Karpas-422 (cell line): ENCODE results near the gene SH3BGRL2. TPM values are rescaled to one million over a fixed set of nuclear protein-coding genes. Genes with fewer than 3 reads are reported as not detected.

Source experiments
- DNase-seq: peaks from one replicate; pipeline ENCODE4 v3.0.0-alpha.2; 2015
- H2AFZ ChIP-seq: fragments of 200-600 bp; sonication (generic); 2 replicates; pipeline ENCODE4 v1.6.1; 2014; ENCODE audit warnings: antibody characterized with exemption, low read length, mixed read lengths
- H3K27ac ChIP-seq: fragments of 200-600 bp; sonication (generic); 2 replicates; pipeline ENCODE4 v1.5.1; 2014; ENCODE audit warnings: mild to moderate bottlenecking, low read length, moderate library complexity
- H3K27me3 ChIP-seq: fragments of 200-600 bp; sonication (generic); 2 replicates; pipeline ENCODE4 v1.6.1; 2014; ENCODE audit warnings: low read length, mixed read lengths
- H3K36me3 ChIP-seq: fragments of 200-600 bp; sonication (generic); 2 replicates; pipeline ENCODE4 v1.6.1; 2014; ENCODE audit warnings: low read length, mixed read lengths; ENCODE audit not compliant: insufficient read depth
- H3K4me1 ChIP-seq: fragments of 200-600 bp; sonication (generic); 2 replicates; pipeline ENCODE4 v1.6.1; 2014; ENCODE audit warnings: mild to moderate bottlenecking, low read length, mixed read lengths
- H3K4me2 ChIP-seq: fragments of 200-600 bp; sonication (generic); 2 replicates; pipeline ENCODE4 v1.6.1; 2014; ENCODE audit warnings: low read length, low read depth, mild to moderate bottlenecking; ENCODE audit not compliant: poor library complexity, severe bottlenecking
- H3K4me3 ChIP-seq: fragments of 200-600 bp; sonication (generic); 2 replicates; pipeline ENCODE4 v1.5.1; 2014; ENCODE audit warnings: mild to moderate bottlenecking, antibody characterized with exemption, low read length, mixed read lengths
- H3K79me2 ChIP-seq: fragments of 200-600 bp; sonication (generic); 2 replicates; pipeline ENCODE4 v1.6.1; 2014; ENCODE audit warnings: mild to moderate bottlenecking, low read length, mixed read lengths
- H3K9ac ChIP-seq: fragments of 200-600 bp; sonication (generic); 2 replicates; pipeline ENCODE4 v1.6.0; 2014; ENCODE audit warnings: low read length
- H3K9me2 ChIP-seq: fragments of 200-600 bp; sonication (generic), shearing (Covaris generic); replicated peaks from 2 replicates; pipeline ENCODE4 v1.6.0; 2014; ENCODE audit warnings: mild to moderate bottlenecking, low read length, moderate library complexity; ENCODE audit not compliant: insufficient read depth
- H3K9me3 ChIP-seq: fragments of 300-700, 200-600 bp; sonication (generic); 2 replicates; pipeline ENCODE4 v1.6.1; 2014; ENCODE audit warnings: low read length, mixed read lengths
- H4K20me1 ChIP-seq: fragments of 200-600 bp; sonication (generic); 2 replicates; pipeline ENCODE4 v1.6.1; 2014; ENCODE audit warnings: mild to moderate bottlenecking, antibody characterized with exemption, low read length, low read depth; ENCODE audit not compliant: insufficient read depth
- total RNA-seq: library from RNA; depleted of rRNA; stranded (reverse); fragments of >200 nt; shearing (Covaris generic); gene quantifications from 2 replicates; pipeline ENCODE4 v1.2.3, GENCODE V29; 2014; ENCODE audit warnings: low replicate concordance

Gene SH3BGRL2
- total RNA-seq, 1 experiment from 2014 or later, result not detected

DNA sequence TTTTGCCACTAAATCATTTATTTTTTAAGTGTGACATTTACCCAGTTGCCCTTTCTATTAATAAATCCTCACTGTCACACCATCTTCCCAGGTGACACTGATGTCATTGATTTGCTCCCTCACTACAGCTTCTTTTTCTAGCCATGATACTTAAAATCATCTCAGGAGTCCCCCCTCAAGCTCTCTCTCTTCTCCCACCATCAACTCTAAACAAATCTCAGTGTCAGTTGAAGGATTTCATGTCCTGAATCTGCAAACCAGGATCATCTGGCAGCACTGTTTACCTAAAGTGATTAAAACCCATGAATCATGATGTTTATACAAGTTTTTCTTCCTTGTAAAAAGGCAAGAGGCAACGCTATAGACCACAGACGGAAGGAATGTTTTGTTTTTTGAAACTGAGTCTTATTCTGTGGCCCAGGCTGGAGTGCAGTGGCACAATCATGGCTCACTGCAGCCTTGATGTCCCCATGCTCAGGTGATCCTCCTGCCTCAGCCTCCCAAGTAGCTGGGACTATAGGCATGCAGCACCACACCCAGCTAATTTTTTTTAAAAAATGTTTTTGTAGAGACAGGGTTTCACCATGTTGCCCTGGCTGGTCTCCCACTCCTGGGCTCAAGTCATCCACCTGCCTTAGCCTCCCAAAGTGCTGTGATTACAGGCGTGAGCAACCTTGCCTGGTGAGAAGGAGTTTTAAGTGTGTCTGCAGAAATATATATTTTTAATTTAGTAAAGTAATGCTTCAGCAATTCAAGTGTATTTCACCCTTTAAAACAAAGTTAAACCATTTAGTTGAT, 30.1 kb upstream of the SH3BGRL2 start:
- DNase-seq, result no peak
- Histone ChIP-seq H3K79me2 (no peaks in the 10 kb centered on the region), H3K4me3 (no peak overlapping the region), H2AFZ (no peak overlapping the region), H3K36me3 (no peaks in the 10 kb centered on the region), H3K9ac (no peak overlapping the region), H3K4me2 (no peak overlapping the region), H3K9me3 (no peaks in the 10 kb centered on the region), H3K9me2 (no peaks in the 10 kb centered on the region), H3K27ac (no peak overlapping the region), H4K20me1 (no peaks in the 10 kb centered on the region), H3K27me3 (no peaks in the 10 kb centered on the region), H3K4me1 (no peaks in the 10 kb centered on the region)

DNA sequence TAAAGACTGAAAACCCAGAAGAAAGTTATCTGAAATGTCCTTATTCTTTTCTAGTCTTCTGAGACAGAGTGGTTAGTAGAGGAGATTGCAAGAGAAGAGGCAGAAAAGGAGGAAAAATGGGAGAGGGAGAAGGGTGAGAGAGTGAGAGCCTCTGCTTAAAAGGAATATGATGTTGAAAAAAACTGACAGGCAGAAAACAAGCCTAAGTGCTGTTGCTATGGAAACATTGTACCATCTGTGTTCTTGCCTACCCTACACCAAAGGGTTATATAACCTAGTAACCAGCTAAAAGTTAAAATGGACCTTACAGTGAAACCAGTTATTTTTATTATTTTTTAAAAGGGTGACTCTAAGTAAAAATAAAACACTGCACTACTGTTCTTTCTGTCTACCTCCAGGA, 28.3 kb upstream of the SH3BGRL2 start:
- no peak overlapping the region for H3K9ac ChIP-seq
- H3K36me3 ChIP-seq, result no peaks in the 10 kb centered on the region
- no peak overlapping the region for H3K4me2 ChIP-seq
- H4K20me1 ChIP-seq, result no peaks in the 10 kb centered on the region
- no peaks in the 10 kb centered on the region for H3K4me1 ChIP-seq
- H3K9me2 ChIP-seq, result no peaks in the 10 kb centered on the region
- no peaks in the 10 kb centered on the region for H3K79me2 ChIP-seq
- no peaks in the 10 kb centered on the region for H3K27me3 ChIP-seq
- DNase-seq, result no peak
- no peaks in the 10 kb centered on the region for H3K9me3 ChIP-seq
- H3K4me3 ChIP-seq, result no peak overlapping the region
- H2AFZ ChIP-seq, result no peak overlapping the region
- H3K27ac ChIP-seq, result no peak overlapping the region

DNA sequence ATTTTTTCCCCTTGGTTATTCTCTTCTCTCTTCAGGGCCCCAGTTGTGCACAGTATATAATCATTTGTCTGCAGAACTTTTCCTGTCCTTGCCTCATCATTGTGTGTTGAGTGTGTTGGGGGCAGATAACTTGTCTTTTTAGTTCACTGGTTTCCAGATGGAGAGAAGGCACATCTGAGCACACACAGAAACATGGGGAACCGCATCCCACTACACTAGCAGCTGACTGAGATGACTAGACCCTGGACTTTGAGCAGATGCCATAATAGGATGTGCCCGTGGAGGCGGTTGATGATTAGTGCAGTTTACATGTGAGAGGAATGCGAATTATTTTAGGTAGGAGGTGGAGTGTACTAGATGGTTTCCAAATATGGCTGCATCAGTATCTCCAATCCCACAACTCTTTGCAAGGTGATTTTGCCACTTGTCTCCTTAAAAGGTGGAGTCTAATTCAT, 26.5 kb upstream of the SH3BGRL2 start:
- no peak overlapping the region for H3K4me3 ChIP-seq
- H3K9ac ChIP-seq, result no peak overlapping the region
- H3K9me3 ChIP-seq, result no peaks in the 10 kb centered on the region
- H3K4me1 ChIP-seq, result no peaks in the 10 kb centered on the region
- H3K79me2 ChIP-seq, result no peaks in the 10 kb centered on the region
- no peak for DNase-seq
- H2AFZ ChIP-seq, result no peak overlapping the region
- no peak overlapping the region for H3K27ac ChIP-seq
- no peaks in the 10 kb centered on the region for H3K27me3 ChIP-seq
- no peaks in the 10 kb centered on the region for H4K20me1 ChIP-seq
- H3K4me2 ChIP-seq, result no peak overlapping the region
- no peaks in the 10 kb centered on the region for H3K9me2 ChIP-seq
- H3K36me3 ChIP-seq, result no peaks in the 10 kb centered on the region

DNA sequence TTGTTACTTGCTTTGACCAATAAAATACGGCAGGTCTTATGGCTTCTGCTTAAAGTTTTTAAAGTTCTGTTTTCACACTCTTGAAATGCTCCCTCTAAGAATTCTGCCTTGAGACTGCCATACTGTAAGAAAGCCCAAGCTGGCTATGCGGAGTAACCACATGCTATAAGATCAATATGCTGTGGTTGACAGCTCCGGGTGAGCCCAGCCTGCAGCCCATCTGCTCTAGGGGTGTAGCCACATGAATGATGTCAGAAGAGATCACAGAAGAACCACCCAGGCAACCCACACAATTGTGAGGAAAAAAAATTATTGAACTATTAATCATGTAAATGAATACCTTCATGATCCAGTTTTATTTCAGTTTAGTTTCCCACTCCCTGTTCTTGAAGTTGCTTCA, 26.1 kb upstream of the SH3BGRL2 start:
- no peak overlapping the region for H2AFZ ChIP-seq
- no peak overlapping the region for H3K4me3 ChIP-seq
- no peaks in the 10 kb centered on the region for H3K27me3 ChIP-seq
- no peak overlapping the region for H3K4me2 ChIP-seq
- no peaks in the 10 kb centered on the region for H3K79me2 ChIP-seq
- no peak overlapping the region for H3K27ac ChIP-seq
- H4K20me1 ChIP-seq, result no peaks in the 10 kb centered on the region
- no peaks in the 10 kb centered on the region for H3K9me3 ChIP-seq
- no peak overlapping the region for H3K9ac ChIP-seq
- H3K9me2 ChIP-seq, result no peaks in the 10 kb centered on the region
- H3K4me1 ChIP-seq, result no peaks in the 10 kb centered on the region
- no peak for DNase-seq
- no peaks in the 10 kb centered on the region for H3K36me3 ChIP-seq

DNA sequence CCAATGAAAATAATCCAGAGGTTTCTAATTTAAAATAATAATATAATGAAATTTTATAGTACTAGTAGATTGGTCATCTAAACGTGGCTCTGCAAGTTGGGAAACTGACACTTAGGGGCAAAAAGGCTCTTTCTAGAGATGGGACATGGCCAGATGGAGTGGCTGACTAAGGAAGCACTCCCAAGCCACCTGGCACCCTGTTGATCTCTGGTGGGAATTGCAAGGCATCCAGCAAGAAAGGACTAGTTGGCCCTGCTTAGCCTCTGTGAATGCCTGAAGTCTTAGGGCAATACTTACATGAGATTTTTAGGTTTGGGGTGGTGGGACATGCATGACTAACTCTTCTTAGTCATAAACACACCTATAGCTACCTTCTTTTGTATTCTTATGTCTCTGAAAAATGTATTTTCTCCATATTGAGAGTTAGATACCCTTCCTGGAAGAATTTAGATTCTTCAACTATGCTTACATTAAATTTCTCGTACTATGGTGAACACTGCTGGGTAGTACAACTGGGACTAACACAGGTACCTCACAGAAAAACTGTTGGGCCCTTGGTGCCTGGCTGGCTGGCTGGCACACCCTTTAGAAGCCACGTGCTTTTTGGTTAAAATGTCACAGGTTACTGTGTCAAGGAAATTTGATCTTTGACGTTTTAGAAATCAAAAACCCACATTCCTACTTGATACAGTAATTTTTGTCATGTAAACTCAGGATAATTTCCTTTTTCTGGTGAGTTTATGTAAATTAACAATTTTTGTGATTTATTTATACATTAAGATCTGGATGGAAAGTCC, 25.0 kb upstream of the SH3BGRL2 start:
- Histone ChIP-seq H3K9ac (no peak overlapping the region), H3K4me1 (no peaks in the 10 kb centered on the region), H3K4me3 (no peak overlapping the region), H3K9me2 (no peaks in the 10 kb centered on the region), H3K27me3 (no peaks in the 10 kb centered on the region), H3K9me3 (no peaks in the 10 kb centered on the region), H3K27ac (no peak overlapping the region), H2AFZ (no peak overlapping the region), H3K79me2 (no peaks in the 10 kb centered on the region), H3K4me2 (no peak overlapping the region), H3K36me3 (no peaks in the 10 kb centered on the region), H4K20me1 (no peaks in the 10 kb centered on the region)
- no peak for DNase-seq

DNA sequence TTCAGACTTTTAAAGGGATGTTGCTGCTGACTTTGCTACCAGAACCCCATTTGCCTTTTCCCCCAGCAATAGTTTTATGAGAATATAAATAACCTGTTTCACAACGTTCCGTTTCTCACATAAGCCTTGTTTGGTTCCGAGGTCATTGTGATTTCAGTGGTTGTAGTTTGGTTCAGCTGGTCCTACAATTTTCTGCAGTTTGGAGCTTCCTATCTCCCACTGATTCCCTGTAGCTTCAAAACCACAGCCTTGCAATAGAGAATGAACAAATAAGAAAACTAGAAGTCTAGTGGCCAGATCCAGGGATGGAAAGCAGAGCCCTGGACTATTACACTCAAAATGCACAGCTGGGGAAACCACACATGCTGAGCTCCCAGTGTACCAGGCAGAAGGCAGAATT, 24.1 kb upstream of the SH3BGRL2 start:
- H3K9me3 ChIP-seq, result no peaks in the 10 kb centered on the region
- no peak overlapping the region for H3K4me2 ChIP-seq
- no peak for DNase-seq
- H3K4me3 ChIP-seq, result no peak overlapping the region
- H3K4me1 ChIP-seq, result no peaks in the 10 kb centered on the region
- no peaks in the 10 kb centered on the region for H3K36me3 ChIP-seq
- no peaks in the 10 kb centered on the region for H3K27me3 ChIP-seq
- no peaks in the 10 kb centered on the region for H3K79me2 ChIP-seq
- H2AFZ ChIP-seq, result no peak overlapping the region
- H4K20me1 ChIP-seq, result no peaks in the 10 kb centered on the region
- H3K9me2 ChIP-seq, result no peaks in the 10 kb centered on the region
- H3K27ac ChIP-seq, result no peak overlapping the region
- no peak overlapping the region for H3K9ac ChIP-seq

DNA sequence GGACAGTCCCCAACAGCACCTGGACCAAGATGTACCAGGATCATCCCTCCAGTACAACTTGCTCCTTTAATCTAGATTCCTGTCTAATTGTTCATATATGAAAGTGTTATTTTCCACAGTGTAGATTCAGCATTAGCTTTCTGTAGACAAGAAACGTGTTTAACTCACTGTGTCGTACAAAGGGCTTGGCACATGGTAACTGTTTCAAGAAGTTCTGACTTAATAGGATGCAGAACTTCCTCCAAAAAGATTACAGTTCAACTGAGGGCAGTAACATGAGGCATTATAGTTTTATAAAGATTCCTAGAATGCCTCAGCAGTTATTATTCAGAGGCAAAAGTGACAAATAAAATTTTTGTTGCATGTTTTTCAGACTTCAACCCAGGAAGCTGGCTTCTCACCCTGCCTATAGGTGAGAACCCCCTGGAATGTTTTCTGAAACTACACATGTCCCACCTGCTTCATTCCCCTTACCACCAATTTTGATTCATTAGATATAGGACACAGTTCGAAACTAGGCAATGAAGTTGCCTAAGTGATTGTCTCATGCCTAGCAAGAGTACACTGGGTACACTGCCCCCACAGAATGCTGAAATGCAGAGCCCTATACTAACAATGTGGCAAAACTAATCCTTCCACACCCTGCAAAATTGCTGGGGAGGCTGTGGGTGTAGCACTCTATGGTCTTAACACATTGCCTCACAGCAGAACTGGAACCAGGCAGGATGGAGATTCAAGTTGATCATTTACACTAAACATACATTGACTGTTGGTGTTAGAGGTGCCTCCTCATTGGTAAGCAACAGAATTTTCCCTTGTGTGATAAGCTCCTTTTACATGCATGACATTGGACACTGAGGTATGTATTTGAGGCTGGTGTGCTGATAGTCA, 22.6 kb upstream of the SH3BGRL2 start:
- Histone ChIP-seq H3K36me3 (no peaks in the 10 kb centered on the region), H3K27ac (no peak overlapping the region), H3K9ac (no peak overlapping the region), H3K9me2 (no peaks in the 10 kb centered on the region), H3K27me3 (no peaks in the 10 kb centered on the region), H3K4me1 (no peaks in the 10 kb centered on the region), H3K4me3 (no peak overlapping the region), H2AFZ (no peak overlapping the region), H3K79me2 (no peaks in the 10 kb centered on the region), H3K4me2 (no peak overlapping the region), H4K20me1 (no peaks in the 10 kb centered on the region), H3K9me3 (no peaks in the 10 kb centered on the region)
- no peak for DNase-seq

DNA sequence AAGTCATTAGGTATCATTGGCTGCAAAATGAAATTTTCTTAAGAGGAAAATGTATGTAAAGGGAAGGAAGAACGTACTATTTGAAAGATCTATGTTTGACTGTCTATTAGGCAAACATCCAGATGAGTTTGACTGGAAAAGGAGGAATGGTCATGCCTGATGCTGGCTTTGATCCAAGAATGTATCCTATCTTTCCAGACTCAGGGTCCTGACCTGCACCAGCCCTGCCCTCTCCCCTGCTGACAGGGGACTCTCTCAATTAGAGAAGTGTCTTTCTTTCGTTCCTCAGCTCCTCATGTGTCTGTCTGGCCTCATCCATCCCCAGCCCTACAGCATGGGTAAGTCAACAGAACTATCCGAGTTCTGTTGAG, 21.9 kb upstream of the SH3BGRL2 start:
- Histone ChIP-seq H3K27ac (no peak overlapping the region), H3K36me3 (no peaks in the 10 kb centered on the region), H4K20me1 (no peaks in the 10 kb centered on the region), H2AFZ (no peak overlapping the region), H3K4me3 (no peak overlapping the region), H3K27me3 (no peaks in the 10 kb centered on the region), H3K79me2 (no peaks in the 10 kb centered on the region), H3K9me3 (no peaks in the 10 kb centered on the region), H3K9ac (no peak overlapping the region), H3K4me1 (no peaks in the 10 kb centered on the region), H3K4me2 (no peak overlapping the region), H3K9me2 (no peaks in the 10 kb centered on the region)
- DNase-seq, result no peak
